HG03521 (cell line): ENCODE results near the gene ABI1.

Experiments used
- ATAC-seq: cut with Tn5 transposase; IDR thresholded peaks from one replicate; pipeline ENCODE4 v1.9.1; 2021; ENCODE audit warnings: mild to moderate bottlenecking, moderate library complexity; ENCODE audit not compliant: unreplicated experiment

Gene ABI1

DNA sequence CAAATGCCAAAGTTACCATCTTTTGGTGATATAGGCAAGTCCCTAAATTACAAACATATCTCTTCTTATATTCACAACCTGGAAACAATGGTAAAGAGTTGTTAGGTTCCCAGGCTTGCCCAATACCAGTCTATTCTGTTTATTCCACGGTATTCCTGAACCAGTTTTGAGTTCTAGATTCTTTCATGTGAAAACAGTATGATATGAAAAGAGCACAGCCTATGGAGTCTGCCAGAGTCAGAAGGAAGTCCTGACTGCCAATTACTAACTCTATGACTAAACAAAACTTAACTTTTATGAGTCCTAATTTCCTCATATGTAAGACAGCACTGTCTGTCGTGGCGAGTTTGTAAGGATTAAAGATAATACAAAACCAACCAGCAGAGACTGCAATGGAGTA is 5.6 kb downstream of the ABI1 start:
- no peak for ATAC-seq

- ATAC-seq: no peak
These were observed 6.2 kb downstream of the ABI1 start for GRCh38 chr10:26854524-26854923.

- ATAC-seq: no peak
These were observed 16.3 kb downstream of the ABI1 start for GRCh38 chr10:26844396-26844975.

- ATAC-seq: no peak
These were observed 17.0 kb downstream of the ABI1 start for GRCh38 chr10:26843736-26844135.

GRCh38 chr10:26841733-26842317 is 18.9 kb downstream of the ABI1 start:
- ATAC-seq: no peak

DNA sequence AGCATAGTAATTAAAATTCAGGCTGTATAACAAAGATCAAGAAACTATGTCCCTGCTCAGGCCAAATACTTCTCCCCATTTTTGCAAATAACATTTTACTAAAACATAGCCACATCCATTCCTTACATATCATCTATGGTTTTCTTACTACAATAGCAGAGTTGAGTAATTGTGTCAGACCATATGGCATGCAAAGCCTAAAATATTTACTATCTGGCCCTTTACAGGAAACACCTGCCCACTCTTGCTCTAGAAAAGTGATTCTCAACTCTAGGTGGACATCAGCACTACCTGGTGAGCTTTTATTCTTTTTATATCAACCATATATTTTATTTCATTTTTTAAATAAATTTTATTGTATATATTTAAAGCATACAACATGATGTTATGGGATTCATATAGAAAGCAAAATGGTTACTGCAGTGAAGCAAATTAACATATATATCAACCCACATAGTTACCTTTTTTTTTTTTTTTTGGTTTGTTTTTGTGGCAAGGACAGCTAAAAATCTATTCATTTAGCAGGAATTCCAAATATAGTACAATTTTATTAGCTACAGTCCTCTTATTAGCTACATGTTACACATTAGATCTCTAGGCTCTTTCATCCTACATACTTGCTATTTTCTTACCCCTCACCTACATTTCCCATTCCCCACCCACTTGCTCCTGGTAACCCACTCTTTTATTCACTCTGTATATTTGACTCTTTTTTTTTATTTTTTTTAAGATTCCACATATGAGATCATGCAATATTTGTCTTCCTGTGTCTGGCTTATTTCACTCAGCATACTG is 19.6 kb downstream of the ABI1 start:
- no peak for ATAC-seq

- ATAC-seq: no peak
These were observed 20.7 kb downstream of the ABI1 start for GRCh38 chr10:26839966-26840627.

DNA sequence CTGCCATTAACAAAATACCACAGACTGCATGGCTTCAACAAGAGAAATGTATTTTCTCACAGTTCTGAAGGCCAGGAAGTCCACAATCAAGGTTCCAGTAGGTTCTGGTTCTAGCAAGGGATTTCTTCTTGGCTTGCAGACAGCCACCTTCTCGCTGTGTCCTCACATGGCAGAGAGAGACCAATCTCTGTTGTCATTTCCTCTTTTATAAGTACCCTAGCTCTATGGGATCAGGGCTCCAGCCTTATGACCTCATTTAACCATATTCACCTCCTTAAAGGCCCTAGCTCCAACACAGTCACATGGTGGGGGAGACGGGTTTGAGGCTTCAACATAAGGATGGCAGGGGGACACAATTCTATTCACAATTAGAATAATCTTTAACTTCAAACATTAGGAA is 23.6 kb downstream of the ABI1 start:
- no peak for ATAC-seq

GRCh38 chr10:26835025-26835424 is 25.7 kb downstream of the ABI1 start:
- ATAC-seq: no peak

DNA sequence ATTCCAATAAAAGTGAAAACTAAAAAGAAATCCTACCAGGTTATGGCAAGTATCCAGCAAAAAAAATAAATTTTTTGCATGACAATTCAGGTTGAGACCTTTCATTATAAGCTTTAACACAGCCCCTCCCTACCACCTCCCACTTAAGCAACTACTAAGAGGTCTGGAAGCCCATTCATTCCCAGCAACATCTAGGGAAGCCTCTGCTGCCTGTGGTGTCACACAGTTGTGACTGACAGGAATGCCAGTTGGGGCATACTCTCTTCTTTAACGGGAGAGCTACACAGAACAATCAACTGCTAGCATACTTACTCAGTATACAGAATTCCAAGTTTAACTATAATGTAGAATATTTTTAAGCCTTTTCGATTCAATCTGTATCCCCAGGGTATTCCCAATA is 27.8 kb downstream of the ABI1 start:
- no peak for ATAC-seq

DNA sequence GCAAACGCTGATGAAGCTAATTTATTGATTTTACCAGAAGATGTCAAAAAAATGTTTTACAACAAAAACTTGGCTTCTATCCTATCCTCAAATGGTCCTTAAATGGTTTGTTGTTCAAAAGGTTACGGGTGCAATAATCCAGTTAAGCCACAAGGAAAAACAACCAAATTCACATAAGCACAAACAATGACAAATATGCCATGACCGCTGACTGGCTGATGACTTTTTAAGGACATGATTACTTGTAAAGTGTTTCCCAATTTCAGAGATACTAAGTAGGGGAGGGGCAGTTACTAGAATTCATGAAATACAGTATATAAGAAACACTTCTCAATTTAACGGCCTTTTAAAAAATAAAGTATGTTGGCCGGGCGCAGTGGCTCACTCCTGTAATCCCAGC is 28.8 kb downstream of the ABI1 start:
- no peak for ATAC-seq

- ATAC-seq: no peak
These were observed 30.8 kb downstream of the ABI1 start for GRCh38 chr10:26829810-26830515.

DNA sequence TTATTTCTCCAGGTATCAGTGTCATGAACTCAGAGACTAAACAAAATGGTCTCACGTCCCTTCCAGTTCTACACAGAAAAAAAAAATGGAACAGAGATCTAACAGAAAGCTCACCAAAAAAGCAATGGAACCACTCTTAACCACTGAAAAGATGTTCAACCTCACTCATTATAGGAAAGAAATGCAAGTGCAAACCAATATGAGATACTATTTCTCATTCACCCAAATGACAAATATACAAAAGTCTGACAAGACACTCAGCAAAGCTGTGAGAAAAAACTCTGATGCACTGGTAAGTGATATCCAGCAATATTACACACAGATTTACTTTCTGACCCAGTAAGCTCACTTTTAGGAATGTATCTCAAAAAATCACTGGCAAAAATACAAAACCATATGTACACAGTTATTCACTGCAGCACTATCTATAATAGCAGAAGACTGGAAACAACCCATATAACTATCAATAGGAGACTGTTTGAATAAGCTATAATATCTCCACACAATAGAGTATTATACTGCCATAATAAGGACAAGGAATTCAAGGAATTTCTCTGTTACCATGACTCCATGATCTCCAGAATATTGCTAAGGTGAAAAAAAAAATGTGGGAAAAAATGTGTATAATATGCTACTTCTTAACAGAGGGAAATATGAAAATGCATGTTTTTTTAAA is 36.6 kb downstream of the ABI1 start:
- ATAC-seq: no peak

DNA sequence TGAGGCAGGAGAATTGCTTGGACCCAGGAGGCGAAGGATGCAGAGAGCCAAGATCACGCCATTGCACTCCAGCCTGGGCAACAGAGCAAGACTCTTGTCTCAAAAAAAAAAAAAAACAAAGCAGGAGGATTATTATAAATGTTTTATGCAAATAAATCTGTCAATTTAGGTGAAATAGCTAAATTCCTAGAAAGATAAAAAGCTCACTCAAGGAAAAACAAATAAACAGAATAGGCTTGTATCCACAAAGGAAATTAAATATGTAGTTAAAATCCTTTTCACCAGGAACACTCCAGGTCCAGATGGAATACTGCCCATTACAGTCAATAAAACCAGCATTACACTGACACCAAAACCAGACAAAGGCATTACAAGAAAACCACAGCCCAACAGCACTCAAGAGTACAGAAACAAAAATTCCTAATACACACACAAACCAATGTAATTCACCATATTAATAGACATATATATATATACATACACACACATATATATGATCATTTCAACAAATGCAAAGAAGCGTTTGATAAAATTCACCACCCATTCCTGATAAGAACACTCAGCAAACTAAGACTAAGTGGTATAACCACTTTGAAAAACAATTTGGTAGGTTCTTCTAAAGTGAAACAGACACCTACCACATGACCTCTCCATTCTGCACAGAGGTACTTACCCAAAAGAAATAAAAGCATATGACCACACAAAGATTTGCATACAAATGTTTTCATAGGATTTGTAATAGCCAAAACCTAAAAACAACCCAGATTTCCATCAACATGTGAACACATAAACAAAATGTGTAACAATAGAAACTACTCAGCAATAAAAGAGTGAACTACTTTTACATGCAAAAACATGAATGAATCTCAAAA is 38.8 kb downstream of the ABI1 start:
- no peak for ATAC-seq

- no peak for ATAC-seq
These were observed 45.3 kb downstream of the ABI1 start for GRCh38 chr10:26815500-26815899.

- ATAC-seq: no peak
These were observed 50.2 kb downstream of the ABI1 start for GRCh38 chr10:26810435-26811026.

- ATAC-seq: no peak
These were observed 50.8 kb downstream of the ABI1 start for GRCh38 chr10:26809973-26810372.

DNA sequence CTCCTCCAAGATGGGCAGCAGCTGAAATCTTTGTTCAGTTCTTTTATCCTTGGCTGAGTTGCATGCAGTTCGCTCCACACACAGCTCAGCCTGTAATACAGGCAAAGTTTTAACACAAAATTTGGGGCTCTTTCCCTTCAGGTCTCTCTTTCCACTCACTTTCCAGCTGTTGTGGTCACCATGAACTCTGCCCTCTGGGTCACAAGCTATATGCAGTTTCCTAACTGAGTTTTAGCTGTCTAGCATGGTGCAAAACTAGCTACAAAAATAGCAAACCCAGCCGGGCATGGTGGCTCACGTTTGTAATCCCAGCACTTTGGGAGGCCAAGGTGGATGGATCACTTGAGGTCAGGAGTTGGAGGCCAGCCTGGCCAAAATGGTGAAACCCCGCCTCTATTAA is 53.2 kb downstream of the ABI1 start:
- no peak for ATAC-seq

DNA sequence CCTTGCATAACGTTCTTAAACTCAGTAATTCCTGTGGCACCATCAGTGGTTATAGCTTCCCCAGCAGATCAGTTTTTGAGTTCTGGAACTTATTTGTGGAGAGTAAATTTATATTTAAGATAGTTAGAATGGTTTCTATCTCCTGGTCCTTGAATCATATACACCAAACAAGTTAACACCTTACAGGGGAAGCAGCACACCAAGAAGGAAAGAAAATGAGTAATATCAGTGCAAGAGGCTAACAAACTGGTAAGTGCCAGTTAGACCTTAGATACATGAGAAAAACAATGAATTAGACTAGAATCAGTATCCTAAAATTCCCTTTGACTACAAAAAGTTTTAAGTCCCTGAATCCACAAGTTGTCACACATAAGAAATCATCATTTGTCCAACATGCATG is 54.2 kb downstream of the ABI1 start:
- no peak for ATAC-seq
